Stimulated activated effector memory CD8-positive, alpha-beta T cell treated with anti-CD3 and anti-CD28 coated beads, Interleukin-12 subunit alpha, Interleukin-12 subunit beta, amount 100 ng/mL, for 72 hours (primary cell): Measurements from ENCODE around the gene CDK5RAP2.
"Not testable (repeated sequence)": the region's sequence is repeated elsewhere in the genome, so short reads cannot be mapped to it uniquely, and the experiment has no call there.

ENCODE experiments used
- ATAC-seq: fragments of 150-1000 bp; cut with Tn5 transposase; 2 replicates; pipeline ENCODE4 v1.10.0; 2021
- DNase-seq, 2 donors: peaks; one replicate each; pipeline ENCODE4 v3.0.0; 2021 to 2022; ENCODE audit warnings: low spot score in 2 of 2
- H3K27ac Mint-ChIP-seq: one replicate; pipeline ENCODE4 v1.8.0; 2022; ENCODE audit warnings: mild to moderate bottlenecking, mixed read lengths
- H3K36me3 Mint-ChIP-seq: one replicate; pipeline ENCODE4 v1.8.0; 2022; ENCODE audit warnings: mild to moderate bottlenecking, mixed read lengths
- H3K4me1 Mint-ChIP-seq: one replicate; pipeline ENCODE4 v1.8.0; 2022; ENCODE audit warnings: mixed read lengths
- H3K4me3 Mint-ChIP-seq: one replicate; pipeline ENCODE4 v1.8.0; 2022; ENCODE audit warnings: mild to moderate bottlenecking, mixed read lengths
- H3K9me3 Mint-ChIP-seq: one replicate; pipeline ENCODE4 v1.8.0; 2022; ENCODE audit warnings: mixed read lengths

The CDK5RAP2 gene

DNA sequence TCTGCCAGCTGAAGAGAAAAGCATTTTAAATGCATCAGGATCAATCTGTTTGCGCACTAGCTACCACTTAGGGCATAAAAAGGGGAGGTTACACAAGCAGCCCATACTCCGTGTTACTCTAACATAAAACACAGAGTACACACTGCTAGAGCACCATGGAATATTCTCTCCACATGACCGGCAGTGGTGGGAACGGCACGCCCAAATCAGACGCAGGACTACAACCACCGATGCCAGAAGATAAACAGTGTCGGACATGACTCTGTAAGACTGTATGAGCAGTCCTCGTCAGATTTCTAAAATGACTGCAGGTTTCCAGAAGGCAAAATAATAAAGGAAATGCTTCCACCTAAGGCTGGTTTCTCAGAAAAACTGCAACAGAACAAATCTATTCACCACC is 40.0 kb downstream of the CDK5RAP2 start:
- Mint-ChIP-seq H3K4me1 (peaks cover 11% of the 10 kb centered on the region), H3K4me3 (no peak overlapping the region), H3K27ac (no peak overlapping the region), H3K9me3 (no peaks in the 10 kb centered on the region), H3K36me3 (peaks cover 94% of the 10 kb centered on the region)
- ATAC-seq (no peak), DNase-seq (no peak)

GRCh38 chr9:120538339-120538738 is 41.6 kb downstream of the CDK5RAP2 start:
- no peak overlapping the region for H3K4me3 Mint-ChIP-seq

DNA sequence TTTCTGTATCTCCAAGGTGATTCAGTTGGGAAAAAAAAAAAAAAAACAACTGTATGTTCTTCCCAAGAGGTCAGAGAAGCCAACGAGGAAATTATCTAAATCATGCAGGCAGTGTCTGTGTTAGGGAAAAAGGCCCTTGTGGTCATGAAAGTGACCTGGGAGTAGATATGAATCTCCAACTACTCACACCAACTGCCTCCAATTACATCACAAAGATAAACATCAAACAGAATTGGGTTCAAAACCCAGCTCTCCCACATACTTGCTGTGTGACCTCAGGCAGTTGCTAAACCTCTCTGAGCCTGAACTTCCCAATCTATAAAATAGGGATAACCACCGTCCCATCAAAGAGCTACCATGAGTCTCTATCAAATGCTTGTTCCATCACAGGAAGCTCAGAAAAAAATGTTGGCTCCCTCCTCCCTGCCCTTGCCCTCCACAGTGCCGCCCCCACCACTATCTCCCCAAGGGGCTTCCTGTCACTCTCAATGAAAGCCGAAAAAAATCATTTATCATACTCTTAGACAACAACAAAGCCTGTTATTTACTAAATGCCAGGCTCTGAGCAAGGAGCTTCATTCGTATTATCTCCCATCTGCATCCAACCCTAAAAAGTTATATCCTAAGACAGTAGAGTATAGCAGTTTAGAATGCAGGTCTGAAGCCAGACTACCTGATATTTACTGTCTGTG is 42.9 kb downstream of the CDK5RAP2 start:
- peaks cover 94% of the 10 kb centered on the region for H3K36me3 Mint-ChIP-seq
- H3K4me1 Mint-ChIP-seq = peaks cover 5% of the 10 kb centered on the region
- no peak for ATAC-seq
- H3K9me3 Mint-ChIP-seq = no peaks in the 10 kb centered on the region
- H3K27ac Mint-ChIP-seq = no peak overlapping the region
- H3K4me3 Mint-ChIP-seq = no peak overlapping the region
- no peak for DNase-seq

More at GRCh38 chr9:120538339-120538738, 41.6 kb downstream of the CDK5RAP2 start:
- ATAC-seq = no peak
- Mint-ChIP-seq H3K36me3 (peaks cover 92% of the 10 kb centered on the region), H3K4me1 (peaks cover 9% of the 10 kb centered on the region), H3K27ac (peak overlapping the region; percentile 67), H3K9me3 (no peaks in the 10 kb centered on the region)
- DNase-seq = no peak

- Mint-ChIP-seq H3K9me3 (no peaks in the 10 kb centered on the region), H3K4me1 (peaks cover 5% of the 10 kb centered on the region), H3K27ac (no peak overlapping the region), H3K36me3 (peaks cover 96% of the 10 kb centered on the region), H3K4me3 (no peak overlapping the region)
- no peak for ATAC-seq
- DNase-seq = no peak
Measured at GRCh38 chr9:120536094-120536493, 43.9 kb downstream of the CDK5RAP2 start.

GRCh38 chr9:120534266-120534665 is 45.7 kb downstream of the CDK5RAP2 start:
- no peak overlapping the region for H3K4me3 Mint-ChIP-seq
- no peaks in the 10 kb centered on the region for H3K4me1 Mint-ChIP-seq
- peaks cover 99% of the 10 kb centered on the region for H3K36me3 Mint-ChIP-seq
- H3K27ac Mint-ChIP-seq = peak overlapping the region; percentile 53
- no peaks in the 10 kb centered on the region for H3K9me3 Mint-ChIP-seq
- ATAC-seq (no peak), DNase-seq (no peak)

- ATAC-seq (no peak), DNase-seq (no peak)
- Mint-ChIP-seq H3K4me1 (no peaks in the 10 kb centered on the region), H3K27ac (no peak overlapping the region), H3K9me3 (no peaks in the 10 kb centered on the region), H3K36me3 (peaks cover 99% of the 10 kb centered on the region), H3K4me3 (no peak overlapping the region)
Measured at GRCh38 chr9:120532891-120533290, 47.1 kb downstream of the CDK5RAP2 start.

DNA sequence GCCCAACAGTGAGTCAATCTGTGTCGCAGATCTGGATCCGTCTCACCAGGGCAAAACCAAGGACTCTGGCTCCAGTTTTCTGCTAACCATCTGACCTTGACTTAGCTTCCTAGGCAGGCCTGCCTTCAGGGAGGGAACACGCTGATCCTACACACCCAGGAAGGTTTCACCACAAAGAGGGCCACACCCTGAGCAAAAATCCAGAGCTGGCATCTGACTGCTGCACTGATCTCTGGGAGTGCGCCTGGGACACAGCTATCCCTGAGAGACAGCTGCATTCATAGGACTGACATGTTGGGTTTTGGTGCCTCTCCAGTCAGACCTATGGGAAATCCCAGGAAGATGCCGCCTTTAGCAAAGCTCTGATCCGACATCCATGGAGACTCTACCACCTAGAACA is 47.5 kb downstream of the CDK5RAP2 start:
- DNase-seq (no peak), ATAC-seq (no peak)
- H3K36me3 Mint-ChIP-seq = peaks cover 99% of the 10 kb centered on the region

GRCh38 chr9:120531683-120532300 is 48.2 kb downstream of the CDK5RAP2 start:
- ATAC-seq (no peak), DNase-seq (no peak)
- Mint-ChIP-seq H3K4me1 (no peaks in the 10 kb centered on the region), H3K9me3 (no peaks in the 10 kb centered on the region), H3K27ac (no peak overlapping the region), H3K36me3 (peaks cover 99% of the 10 kb centered on the region), H3K4me3 (no peak overlapping the region)

More for the DNA sequence above, 47.5 kb downstream of the CDK5RAP2 start:
- Mint-ChIP-seq H3K27ac (no peak overlapping the region), H3K4me3 (no peak overlapping the region), H3K9me3 (no peaks in the 10 kb centered on the region), H3K4me1 (no peaks in the 10 kb centered on the region)

GRCh38 chr9:120530220-120530832 is 49.6 kb downstream of the CDK5RAP2 start:
- H3K36me3 Mint-ChIP-seq = peaks cover 99% of the 10 kb centered on the region
- H3K27ac Mint-ChIP-seq, H3K4me1 Mint-ChIP-seq, H3K9me3 Mint-ChIP-seq, H3K4me3 Mint-ChIP-seq, ATAC-seq, DNase-seq: not testable (repeated sequence)

GRCh38 chr9:120528829-120529228 is 51.1 kb downstream of the CDK5RAP2 start:
- Mint-ChIP-seq H3K4me3 (no peak overlapping the region), H3K27ac (no peak overlapping the region), H3K36me3 (peaks cover 100% of the 10 kb centered on the region), H3K9me3 (no peaks in the 10 kb centered on the region), H3K4me1 (no peaks in the 10 kb centered on the region)
- ATAC-seq (no peak), DNase-seq (no peak)

- ATAC-seq (no peak), DNase-seq (no peak)
- Mint-ChIP-seq H3K27ac (no peak overlapping the region), H3K4me1 (no peaks in the 10 kb centered on the region), H3K4me3 (no peak overlapping the region), H3K9me3 (no peaks in the 10 kb centered on the region), H3K36me3 (peaks cover 100% of the 10 kb centered on the region)
Measured at GRCh38 chr9:120528327-120528726, 51.6 kb downstream of the CDK5RAP2 start.

DNA sequence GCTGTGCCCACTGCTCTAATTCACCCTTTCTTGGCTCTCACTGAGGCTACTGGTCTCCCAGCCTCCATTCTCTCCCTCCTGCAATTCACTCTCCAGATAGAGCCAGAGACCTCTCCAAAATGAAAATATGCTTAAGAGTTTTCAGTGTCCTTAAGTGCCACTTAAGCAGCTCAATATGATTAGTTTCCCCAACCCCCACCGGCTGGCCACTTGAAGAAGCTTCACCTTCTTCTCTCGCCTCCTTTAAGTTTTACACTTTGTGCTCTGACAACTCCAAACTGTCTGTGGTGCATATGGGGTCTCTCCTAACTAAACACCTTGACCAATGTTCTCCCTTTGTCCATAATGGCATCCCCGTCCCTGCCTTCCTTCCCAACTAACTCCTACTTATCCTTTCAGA is 53.4 kb downstream of the CDK5RAP2 start:
- peak overlapping the region; percentile 4 for H3K27ac Mint-ChIP-seq
- ATAC-seq (no peak), DNase-seq (no peak)
- H3K4me3 Mint-ChIP-seq = no peak overlapping the region
- H3K9me3 Mint-ChIP-seq = no peaks in the 10 kb centered on the region
- no peaks in the 10 kb centered on the region for H3K4me1 Mint-ChIP-seq
- H3K36me3 Mint-ChIP-seq = peaks cover 94% of the 10 kb centered on the region

GRCh38 chr9:120524863-120525262 is 55.1 kb downstream of the CDK5RAP2 start:
- ATAC-seq (no peak), DNase-seq (no peak)
- Mint-ChIP-seq H3K4me1 (no peaks in the 10 kb centered on the region), H3K4me3 (no peak overlapping the region), H3K9me3 (no peaks in the 10 kb centered on the region), H3K36me3 (peaks cover 92% of the 10 kb centered on the region), H3K27ac (no peak overlapping the region)

DNA sequence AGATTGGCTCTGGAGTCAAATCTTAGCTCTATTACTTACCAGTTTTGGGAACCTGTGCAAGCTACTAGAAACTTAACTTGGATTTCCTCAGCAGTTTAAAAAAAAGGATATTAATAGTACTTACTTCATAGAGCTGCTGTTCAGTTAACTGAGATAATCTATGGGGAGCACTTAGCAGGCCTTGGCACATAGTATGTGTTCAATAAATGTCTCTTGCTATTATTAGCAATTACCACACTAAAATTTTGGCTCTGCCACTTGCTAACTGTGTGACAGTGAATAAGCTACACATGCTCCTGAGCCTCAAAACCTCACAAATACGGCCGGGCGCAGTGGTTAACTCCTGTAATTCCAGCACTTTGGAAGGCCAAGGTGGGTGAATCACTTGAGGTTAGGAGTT is 55.9 kb downstream of the CDK5RAP2 start:
- ATAC-seq (no peak), DNase-seq (no peak)
- Mint-ChIP-seq H3K9me3 (no peaks in the 10 kb centered on the region), H3K4me1 (no peaks in the 10 kb centered on the region), H3K36me3 (peaks cover 92% of the 10 kb centered on the region), H3K27ac (no peak overlapping the region), H3K4me3 (no peak overlapping the region)

DNA sequence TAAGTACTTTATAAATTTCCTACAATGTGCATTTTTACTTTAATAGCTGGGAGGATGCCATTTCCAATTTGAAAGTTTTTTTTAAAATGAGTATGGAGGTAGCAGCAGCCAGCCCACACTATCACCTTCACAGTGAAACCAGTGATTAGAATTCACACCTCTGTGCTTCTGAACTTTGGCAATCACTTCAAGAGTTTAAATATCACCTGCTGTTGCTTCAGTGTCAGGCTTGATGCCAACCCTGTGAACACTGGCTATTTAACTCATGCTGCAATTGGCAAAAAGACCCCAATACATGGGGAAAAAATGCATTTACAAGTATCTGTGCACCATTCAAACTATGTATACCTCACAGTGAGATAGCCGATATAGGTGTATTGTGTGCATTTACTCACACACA is 57.4 kb downstream of the CDK5RAP2 start:
- no peak for DNase-seq
- no peaks in the 10 kb centered on the region for H3K9me3 Mint-ChIP-seq
- H3K4me3 Mint-ChIP-seq = no peak overlapping the region
- no peak overlapping the region for H3K27ac Mint-ChIP-seq
- peaks cover 92% of the 10 kb centered on the region for H3K36me3 Mint-ChIP-seq
- H3K4me1 Mint-ChIP-seq = no peaks in the 10 kb centered on the region
- no peak for ATAC-seq

- Mint-ChIP-seq H3K4me1 (no peaks in the 10 kb centered on the region), H3K9me3 (no peaks in the 10 kb centered on the region), H3K4me3 (no peak overlapping the region), H3K27ac (no peak overlapping the region), H3K36me3 (peaks cover 92% of the 10 kb centered on the region)
- no peak for DNase-seq
- no peak for ATAC-seq
Measured at GRCh38 chr9:120522032-120522431, 57.9 kb downstream of the CDK5RAP2 start.
